ENCODE results near the gene KRT77. TPM values are rescaled to one million over a fixed set of nuclear protein-coding genes. Genes with fewer than 3 reads are reported as not detected.

KRT77 gene
- total RNA-seq, 1 donor from 2014 or later: not detected

GRCh38 chr12:52651726-52652261, 51.5 kb downstream of the KRT77 start, which contains the start of gene KRT2:
TSS of gene KRT2 (minus strand) at chr12:52652211. CDS start at chr12:52652142, 69 bp downstream.
- Histone ChIP-seq H3K4me1 (ENCODE audit: control insufficient read depth in 3 of 3, insufficient read depth in 3 of 3, low read length in 3 of 3) (peaks cover 0 to 4% (median 3%) of the 10 kb centered on the region in 3 donors), H3K4me3 (ENCODE audit: low read length in 3 of 3) (no peak within 1 kb of the TSS)

GRCh38 chr12:52650520-52651081, 52.7 kb downstream of the KRT77 start:
- no peak overlapping the region for H3K4me3 ChIP-seq (ENCODE audit: low read length in 3 of 3)

More at GRCh38 chr12:52651726-52652261, 51.5 kb downstream of the KRT77 start, which contains the start of gene KRT2:
- H3K27me3 ChIP-seq (ENCODE audit: control insufficient read depth in 3 of 3, insufficient read depth in 3 of 3, low read length in 3 of 3): peaks cover 9 to 35% (median 25%) of the 10 kb centered on the region in 3 donors
- no peaks in the 10 kb centered on the region for H3K36me3 ChIP-seq (ENCODE audit: control insufficient read depth in 3 of 3, insufficient read depth in 3 of 3, low read length in 3 of 3)
- no peak within 1 kb of the TSS for H3K27ac ChIP-seq (ENCODE audit: low read depth, low read length)
- no peak within 1 kb of the TSS for H3K9ac ChIP-seq (ENCODE audit: low read depth in 1 of 3, low read length in 3 of 3)
- H3K9me3 ChIP-seq (ENCODE audit: control insufficient read depth in 3 of 3, low read length in 3 of 3): no peaks in the 10 kb centered on the region

GRCh38 chr12:52649066-52649465, 54.3 kb downstream of the KRT77 start:
- Histone ChIP-seq H3K4me3 (ENCODE audit: low read length in 3 of 3) (no peak overlapping the region), H3K9ac (ENCODE audit: low read depth in 1 of 3, low read length in 3 of 3) (no peak overlapping the region), H3K4me1 (ENCODE audit: control insufficient read depth in 3 of 3, insufficient read depth in 3 of 3, low read length in 3 of 3) (peaks cover 0 to 4% (median 3%) of the 10 kb centered on the region in 3 donors), H3K27ac (ENCODE audit: low read depth, low read length) (no peak overlapping the region), H3K36me3 (ENCODE audit: control insufficient read depth in 3 of 3, insufficient read depth in 3 of 3, low read length in 3 of 3) (no peaks in the 10 kb centered on the region), H3K27me3 (ENCODE audit: control insufficient read depth in 3 of 3, insufficient read depth in 3 of 3, low read length in 3 of 3) (peaks cover 3 to 16% (median 13%) of the 10 kb centered on the region in 3 donors), H3K9me3 (ENCODE audit: control insufficient read depth in 3 of 3, low read length in 3 of 3) (no peaks in the 10 kb centered on the region)

More at GRCh38 chr12:52650520-52651081, 52.7 kb downstream of the KRT77 start:
- no peaks in the 10 kb centered on the region for H3K36me3 ChIP-seq (ENCODE audit: control insufficient read depth in 3 of 3, insufficient read depth in 3 of 3, low read length in 3 of 3)
- H3K9ac ChIP-seq (ENCODE audit: low read depth in 1 of 3, low read length in 3 of 3): no peak overlapping the region
- H3K4me1 ChIP-seq (ENCODE audit: control insufficient read depth in 3 of 3, insufficient read depth in 3 of 3, low read length in 3 of 3): peaks cover 0 to 4% (median 3%) of the 10 kb centered on the region in 3 donors
- no peaks in the 10 kb centered on the region for H3K9me3 ChIP-seq (ENCODE audit: control insufficient read depth in 3 of 3, low read length in 3 of 3)
- no peak overlapping the region for H3K27ac ChIP-seq (ENCODE audit: low read depth, low read length)
- H3K27me3 ChIP-seq (ENCODE audit: control insufficient read depth in 3 of 3, insufficient read depth in 3 of 3, low read length in 3 of 3): peaks cover 4 to 27% (median 21%) of the 10 kb centered on the region in 3 donors

GRCh38 chr12:52648012-52648550, 55.2 kb downstream of the KRT77 start:
- Histone ChIP-seq H3K4me1 (ENCODE audit: control insufficient read depth in 3 of 3, insufficient read depth in 3 of 3, low read length in 3 of 3) (peaks cover 0 to 4% (median 3%) of the 10 kb centered on the region in 3 donors), H3K27ac (ENCODE audit: low read depth, low read length) (no peak overlapping the region), H3K9me3 (ENCODE audit: control insufficient read depth in 3 of 3, low read length in 3 of 3) (no peaks in the 10 kb centered on the region)

GRCh38 chr12:52647601-52648000, 55.7 kb downstream of the KRT77 start:
- Histone ChIP-seq H3K4me1 (ENCODE audit: control insufficient read depth in 3 of 3, insufficient read depth in 3 of 3, low read length in 3 of 3) (peaks cover 0 to 4% (median 3%) of the 10 kb centered on the region in 3 donors), H3K4me3 (ENCODE audit: low read length in 3 of 3) (no peak overlapping the region), H3K27me3 (ENCODE audit: control insufficient read depth in 3 of 3, insufficient read depth in 3 of 3, low read length in 3 of 3) (peaks cover 6 to 16% (median 12%) of the 10 kb centered on the region in 3 donors), H3K9ac (ENCODE audit: low read depth in 1 of 3, low read length in 3 of 3) (no peak overlapping the region), H3K27ac (ENCODE audit: low read depth, low read length) (no peak overlapping the region), H3K9me3 (ENCODE audit: control insufficient read depth in 3 of 3, low read length in 3 of 3) (no peaks in the 10 kb centered on the region), H3K36me3 (ENCODE audit: control insufficient read depth in 3 of 3, insufficient read depth in 3 of 3, low read length in 3 of 3) (no peaks in the 10 kb centered on the region)

More at GRCh38 chr12:52648012-52648550, 55.2 kb downstream of the KRT77 start:
- Histone ChIP-seq H3K36me3 (ENCODE audit: control insufficient read depth in 3 of 3, insufficient read depth in 3 of 3, low read length in 3 of 3) (no peaks in the 10 kb centered on the region), H3K27me3 (ENCODE audit: control insufficient read depth in 3 of 3, insufficient read depth in 3 of 3, low read length in 3 of 3) (peaks cover 6 to 17% (median 16%) of the 10 kb centered on the region in 3 donors), H3K4me3 (ENCODE audit: low read length in 3 of 3) (no peak overlapping the region), H3K9ac (ENCODE audit: low read depth in 1 of 3, low read length in 3 of 3) (no peak overlapping the region)

GRCh38 chr12:52646613-52647012, 56.7 kb downstream of the KRT77 start:
- no peak overlapping the region for H3K9ac ChIP-seq (ENCODE audit: low read depth in 1 of 3, low read length in 3 of 3)
- no peak overlapping the region for H3K4me3 ChIP-seq (ENCODE audit: low read length in 3 of 3)
- no peaks in the 10 kb centered on the region for H3K36me3 ChIP-seq (ENCODE audit: control insufficient read depth in 3 of 3, insufficient read depth in 3 of 3, low read length in 3 of 3)
- no peaks in the 10 kb centered on the region for H3K9me3 ChIP-seq (ENCODE audit: control insufficient read depth in 3 of 3, low read length in 3 of 3)
- H3K27ac ChIP-seq (ENCODE audit: low read depth, low read length): no peak overlapping the region
- H3K4me1 ChIP-seq (ENCODE audit: control insufficient read depth in 3 of 3, insufficient read depth in 3 of 3, low read length in 3 of 3): peaks cover 0 to 4% (median 3%) of the 10 kb centered on the region in 3 donors
- peaks cover 4 to 15% (median 6%) of the 10 kb centered on the region in 3 donors for H3K27me3 ChIP-seq (ENCODE audit: control insufficient read depth in 3 of 3, insufficient read depth in 3 of 3, low read length in 3 of 3)

DNA sequence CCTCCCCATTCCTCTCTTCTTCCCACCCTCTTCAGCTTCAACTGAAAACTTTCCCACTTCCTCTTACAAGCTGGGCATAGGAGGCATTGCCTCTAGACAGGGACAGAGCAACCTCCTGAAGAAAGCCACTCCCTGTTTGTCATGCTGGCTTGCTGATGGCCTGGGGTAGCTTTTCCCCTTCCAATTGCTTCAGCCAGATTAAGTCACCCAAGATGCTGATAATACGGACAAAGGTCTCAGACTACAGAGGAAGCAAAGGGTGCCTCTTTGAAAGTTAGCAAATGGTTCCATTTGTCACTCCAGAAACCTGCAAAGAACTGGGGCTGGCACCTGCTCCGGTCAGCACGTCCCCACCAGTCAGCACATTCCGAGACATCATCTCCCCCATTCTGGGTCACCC, 57.3 kb downstream of the KRT77 start:
- Histone ChIP-seq H3K36me3 (ENCODE audit: control insufficient read depth in 3 of 3, insufficient read depth in 3 of 3, low read length in 3 of 3) (no peaks in the 10 kb centered on the region), H3K9me3 (ENCODE audit: control insufficient read depth in 3 of 3, low read length in 3 of 3) (no peaks in the 10 kb centered on the region), H3K27ac (ENCODE audit: low read depth, low read length) (no peak overlapping the region), H3K4me1 (ENCODE audit: control insufficient read depth in 3 of 3, insufficient read depth in 3 of 3, low read length in 3 of 3) (peaks cover 0 to 4% (median 3%) of the 10 kb centered on the region in 3 donors), H3K4me3 (ENCODE audit: low read length in 3 of 3) (no peak overlapping the region), H3K27me3 (ENCODE audit: control insufficient read depth in 3 of 3, insufficient read depth in 3 of 3, low read length in 3 of 3) (peaks cover 5 to 15% (median 6%) of the 10 kb centered on the region in 3 donors), H3K9ac (ENCODE audit: low read depth in 1 of 3, low read length in 3 of 3) (no peak overlapping the region)

GRCh38 chr12:52645120-52645761, 58.1 kb downstream of the KRT77 start:
- peaks cover 5 to 10% (median 6%) of the 10 kb centered on the region in 3 donors for H3K27me3 ChIP-seq (ENCODE audit: control insufficient read depth in 3 of 3, insufficient read depth in 3 of 3, low read length in 3 of 3)
- H3K4me3 ChIP-seq (ENCODE audit: low read length in 3 of 3): no peak overlapping the region
- no peaks in the 10 kb centered on the region for H3K4me1 ChIP-seq (ENCODE audit: control insufficient read depth in 3 of 3, insufficient read depth in 3 of 3, low read length in 3 of 3)
- H3K27ac ChIP-seq (ENCODE audit: low read depth, low read length): no peak overlapping the region
- no peak overlapping the region for H3K9ac ChIP-seq (ENCODE audit: low read depth in 1 of 3, low read length in 3 of 3)
- no peaks in the 10 kb centered on the region for H3K9me3 ChIP-seq (ENCODE audit: control insufficient read depth in 3 of 3, low read length in 3 of 3)
- H3K36me3 ChIP-seq (ENCODE audit: control insufficient read depth in 3 of 3, insufficient read depth in 3 of 3, low read length in 3 of 3): no peaks in the 10 kb centered on the region

- Histone ChIP-seq H3K4me3 (ENCODE audit: low read length in 3 of 3) (no peak overlapping the region), H3K9ac (ENCODE audit: low read depth in 1 of 3, low read length in 3 of 3) (no peak overlapping the region), H3K36me3 (ENCODE audit: control insufficient read depth in 3 of 3, insufficient read depth in 3 of 3, low read length in 3 of 3) (no peaks in the 10 kb centered on the region), H3K4me1 (ENCODE audit: control insufficient read depth in 3 of 3, insufficient read depth in 3 of 3, low read length in 3 of 3) (no peaks in the 10 kb centered on the region), H3K27ac (ENCODE audit: low read depth, low read length) (no peak overlapping the region), H3K27me3 (ENCODE audit: control insufficient read depth in 3 of 3, insufficient read depth in 3 of 3, low read length in 3 of 3) (peaks cover 6 to 8% (median 8%) of the 10 kb centered on the region in 3 donors), H3K9me3 (ENCODE audit: control insufficient read depth in 3 of 3, low read length in 3 of 3) (no peaks in the 10 kb centered on the region)
Observed at GRCh38 chr12:52644078-52644415, 59.3 kb downstream of the KRT77 start.
